GM21447 (cell line): ENCODE results near the gene RANBP10.
"Not testable (repeated sequence)": the region's sequence is repeated elsewhere in the genome, so short reads cannot be mapped to it uniquely, and the experiment has no call there.

ENCODE experiments used
- ATAC-seq: cut with Tn5 transposase; IDR thresholded peaks from one replicate; pipeline ENCODE4 v1.9.1; 2021; ENCODE audit not compliant: unreplicated experiment

RANBP10 gene

DNA sequence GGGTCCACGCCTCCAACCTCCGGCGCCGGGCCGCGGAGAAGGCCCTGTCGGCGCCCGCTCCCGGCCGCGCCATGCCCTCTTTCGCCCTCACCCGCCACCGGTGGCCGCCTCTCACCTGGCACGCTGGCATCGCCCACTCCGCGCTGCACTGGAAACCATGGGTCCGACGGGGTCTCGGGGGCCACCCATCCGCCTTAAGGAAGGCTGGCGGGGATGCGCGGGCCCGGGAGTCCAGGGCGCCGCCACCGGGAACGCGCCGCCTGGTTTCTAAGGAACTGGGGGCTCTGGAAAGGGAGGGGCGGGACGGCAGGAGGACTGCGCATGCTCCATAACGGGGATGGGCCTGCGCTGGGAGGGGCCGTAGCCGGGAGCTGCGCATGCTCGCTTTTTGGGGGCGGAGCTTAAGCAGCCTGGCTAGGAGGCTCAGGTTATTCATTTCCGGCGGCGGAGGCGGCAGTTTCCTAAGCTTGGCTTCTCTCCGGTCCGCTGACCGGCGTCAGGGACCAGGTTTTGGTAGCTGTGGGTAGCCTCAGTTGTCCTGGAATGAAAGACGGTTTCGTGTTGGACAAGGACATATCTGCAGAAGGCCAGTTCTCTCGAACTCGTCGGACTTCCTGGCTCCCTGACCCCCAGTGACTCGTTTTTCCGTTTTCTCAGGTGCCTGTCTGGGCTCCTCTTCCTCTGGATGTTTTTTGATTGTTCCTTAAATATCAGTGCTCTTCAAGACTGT lies 87.1 kb downstream of the RANBP10 start, which contains the start of gene GFOD2:
TSS of gene GFOD2 (minus strand) at position 269 of the 730 bp plus-strand sequence. CDS start 33,601 bp downstream, outside the sequence.
- ATAC-seq, result peak; percentile 86

DNA sequence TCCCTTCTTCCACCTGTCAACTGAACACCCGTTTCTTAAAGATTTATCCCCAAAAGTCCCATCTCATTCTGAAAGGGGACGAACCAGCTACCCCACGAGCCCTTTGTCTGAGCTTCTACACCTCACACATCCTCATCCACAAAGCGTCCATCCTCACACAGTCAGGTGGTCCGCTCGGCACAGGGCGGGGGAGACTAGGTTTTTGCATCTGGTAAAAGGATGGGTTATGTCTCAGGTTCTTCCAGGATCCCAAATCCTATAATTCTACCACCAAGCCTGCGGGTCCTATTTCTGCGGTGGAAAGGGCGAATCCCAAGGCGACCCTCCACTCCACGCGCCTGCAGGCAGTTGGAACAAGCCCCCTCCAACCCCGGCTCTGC lies 87.7 kb downstream of the RANBP10 start:
- ATAC-seq, result no peak

DNA sequence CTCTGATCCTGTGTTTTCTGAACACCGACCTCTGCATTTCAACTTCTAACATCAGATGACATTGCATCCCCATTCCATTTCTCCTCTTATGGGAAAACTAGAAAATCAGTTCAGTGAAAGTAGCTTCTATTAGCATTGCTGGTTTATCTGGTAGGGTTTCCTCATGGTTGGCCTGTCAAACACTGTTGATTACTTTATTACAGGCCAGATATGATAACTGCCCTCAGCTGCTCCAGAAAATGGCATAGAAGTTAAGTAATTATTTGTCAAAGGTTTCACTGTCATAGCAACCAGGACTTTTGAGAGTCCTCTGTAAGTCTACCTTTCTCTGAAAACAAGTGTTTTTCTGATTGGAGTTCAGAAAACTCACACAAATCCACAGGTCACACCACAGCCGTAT lies 90.3 kb downstream of the RANBP10 start:
- no peak for ATAC-seq

DNA sequence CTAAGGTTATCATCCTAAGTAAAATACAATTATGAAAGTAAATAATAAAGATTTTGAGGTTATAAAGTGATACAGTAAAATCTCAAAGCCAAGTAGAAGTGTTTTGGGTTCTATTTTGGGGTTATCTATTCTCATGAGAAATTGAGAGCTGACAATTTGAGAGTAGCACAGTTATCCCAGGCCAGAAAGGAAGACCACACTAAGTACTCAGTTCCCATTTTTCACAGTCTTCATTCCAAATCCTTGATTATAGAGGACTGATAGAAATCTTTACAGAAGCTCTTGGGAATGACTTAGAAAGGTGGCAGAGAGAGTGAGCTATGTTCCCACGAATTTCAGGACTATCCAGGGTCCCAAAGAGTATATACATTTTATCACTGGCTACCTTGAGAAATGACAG lies 91.8 kb downstream of the RANBP10 start:
- no peak for ATAC-seq

DNA sequence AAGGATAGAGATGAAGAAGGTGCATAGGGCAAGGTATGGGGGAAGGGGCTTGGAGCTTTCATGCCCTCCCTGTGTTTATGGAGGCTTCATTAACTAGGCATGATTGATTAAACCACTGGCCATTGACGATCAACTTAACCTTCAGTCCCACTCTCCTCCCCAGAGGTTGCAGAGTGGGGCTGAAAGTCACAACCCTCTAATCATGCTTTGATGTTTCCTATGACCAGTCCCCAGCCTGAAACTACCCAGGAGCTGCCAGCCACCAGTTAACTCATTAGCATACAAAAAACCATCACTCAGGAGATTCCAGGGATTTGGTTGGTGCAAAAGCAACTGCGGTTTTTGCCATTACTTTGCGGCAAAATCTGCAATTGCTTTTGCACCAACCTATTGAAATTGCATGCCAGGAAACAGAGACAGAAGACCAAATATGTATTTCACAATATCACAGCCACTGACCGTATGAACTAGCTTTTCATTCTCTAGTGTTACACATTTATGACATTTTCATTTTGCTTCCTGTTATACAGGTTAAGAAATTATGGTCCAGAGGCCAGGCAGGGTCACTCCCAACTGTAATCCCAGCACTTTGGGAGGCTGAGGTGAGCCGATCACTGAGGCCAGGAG lies 92.6 kb downstream of the RANBP10 start:
- no peak for ATAC-seq

DNA sequence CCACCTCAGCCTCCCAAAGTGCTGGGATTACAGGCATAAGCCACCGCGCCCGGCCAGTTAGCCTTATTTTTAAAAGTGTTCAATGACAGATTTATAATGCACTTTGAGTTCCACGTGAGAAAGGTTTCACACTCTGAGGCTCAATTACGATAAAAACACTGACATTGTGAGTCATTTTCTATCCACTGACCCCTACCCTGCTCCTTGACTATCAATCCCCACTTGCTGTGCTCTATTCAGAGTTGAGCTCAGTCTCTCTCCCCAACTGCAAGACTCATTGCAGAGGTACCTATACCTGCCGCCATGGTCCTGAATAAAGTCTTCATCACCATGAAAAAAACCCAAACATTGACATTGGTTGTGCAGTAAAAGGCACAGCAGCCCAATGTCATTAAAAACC lies 95.8 kb downstream of the RANBP10 start:
- no peak for ATAC-seq

DNA sequence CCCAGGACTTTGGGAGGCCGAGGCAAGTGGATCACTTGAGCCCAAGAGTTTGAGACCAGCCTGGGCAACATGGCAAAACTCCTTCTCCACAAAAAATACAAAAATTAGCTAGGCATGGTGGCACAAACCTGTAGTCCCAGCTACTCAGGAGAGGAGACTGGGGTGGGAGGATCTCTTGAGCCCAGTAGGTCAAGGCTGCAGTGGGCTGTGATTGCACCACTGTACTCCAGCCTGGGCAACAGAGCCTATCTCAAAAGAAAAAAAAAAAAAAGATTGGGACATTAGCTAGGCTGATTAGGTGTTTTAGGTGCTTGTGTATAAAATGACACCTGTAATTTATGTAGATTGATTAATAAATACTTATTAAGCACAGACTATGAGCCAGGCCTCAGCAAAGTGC lies 97.3 kb downstream of the RANBP10 start:
- no peak for ATAC-seq

DNA sequence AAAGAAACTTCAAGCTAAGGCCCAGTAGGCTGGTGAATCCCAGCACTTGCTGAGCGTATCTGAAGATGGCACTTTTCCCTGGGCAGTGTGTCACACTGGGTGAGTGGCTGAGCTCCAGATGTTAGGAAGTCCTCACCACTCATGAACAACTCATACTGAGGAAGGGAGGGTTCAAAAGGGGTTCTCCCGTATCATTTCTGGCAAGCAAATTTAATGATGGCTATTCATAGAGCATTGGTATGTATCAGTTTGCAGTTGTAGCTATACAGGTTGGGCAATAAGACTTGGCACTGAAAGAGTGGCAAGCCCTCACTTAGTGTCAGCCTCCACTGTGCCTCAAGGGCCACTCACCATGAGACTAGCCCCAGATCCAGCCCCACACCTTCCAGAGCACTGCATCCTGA lies 98.0 kb downstream of the RANBP10 start:
- ATAC-seq, result no peak

DNA sequence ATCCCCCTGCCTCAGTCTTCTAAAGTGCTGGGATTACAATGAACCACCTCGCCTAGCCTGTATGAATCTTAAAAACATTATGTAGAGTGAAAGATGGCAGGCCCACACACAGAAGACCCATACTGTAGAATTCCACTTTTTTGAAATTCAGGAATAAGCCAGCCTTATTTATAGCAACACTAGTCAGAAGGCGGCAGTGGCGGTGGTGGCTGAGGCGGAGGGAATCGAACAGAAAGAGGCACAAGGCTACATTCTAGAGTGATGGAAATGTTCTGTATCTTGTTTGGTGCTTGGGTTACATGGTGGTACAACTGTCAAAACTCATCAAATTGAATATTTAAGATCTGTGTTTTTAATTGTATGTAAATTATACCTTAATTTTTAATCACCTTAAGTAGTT lies 98.6 kb downstream of the RANBP10 start:
- ATAC-seq, result no peak

DNA sequence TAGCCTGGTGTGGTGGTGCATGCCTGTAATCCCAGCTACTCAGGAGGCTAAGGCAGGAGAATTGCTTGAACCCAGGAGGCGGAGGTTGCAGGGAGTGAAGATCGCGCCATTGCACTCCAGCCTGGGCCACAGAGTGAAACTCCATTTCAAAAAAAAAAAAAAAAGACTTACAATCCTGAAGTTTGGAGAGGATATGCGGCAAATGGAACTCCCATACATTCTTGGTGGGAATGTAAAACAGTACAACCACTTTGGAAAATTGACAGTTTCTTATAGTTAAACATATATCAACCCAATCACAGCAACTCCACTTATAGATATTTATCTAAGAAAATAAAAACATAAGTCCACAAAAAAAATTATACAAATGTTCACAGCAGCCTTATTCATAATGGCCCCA lies 99.2 kb downstream of the RANBP10 start:
- ATAC-seq, result no peak

DNA sequence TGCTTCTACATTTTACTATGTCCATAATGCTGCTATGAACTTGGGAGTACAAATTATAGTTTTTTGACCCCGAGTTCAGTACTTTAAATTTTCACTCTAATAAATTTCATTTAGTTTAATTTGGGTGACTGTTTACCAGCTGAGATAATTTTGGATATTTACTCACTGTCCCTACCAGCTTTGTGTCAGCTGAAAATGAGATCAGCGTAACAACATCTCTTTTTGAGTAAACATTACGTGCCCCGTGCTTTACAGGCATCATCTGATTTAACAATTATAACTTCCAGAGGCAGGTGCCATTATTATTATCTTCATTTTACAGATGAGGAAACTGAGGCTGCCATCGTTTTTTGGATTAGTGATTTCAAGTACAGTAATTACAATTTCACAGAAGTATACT lies 102.2 kb downstream of the RANBP10 start:
- no peak for ATAC-seq

DNA sequence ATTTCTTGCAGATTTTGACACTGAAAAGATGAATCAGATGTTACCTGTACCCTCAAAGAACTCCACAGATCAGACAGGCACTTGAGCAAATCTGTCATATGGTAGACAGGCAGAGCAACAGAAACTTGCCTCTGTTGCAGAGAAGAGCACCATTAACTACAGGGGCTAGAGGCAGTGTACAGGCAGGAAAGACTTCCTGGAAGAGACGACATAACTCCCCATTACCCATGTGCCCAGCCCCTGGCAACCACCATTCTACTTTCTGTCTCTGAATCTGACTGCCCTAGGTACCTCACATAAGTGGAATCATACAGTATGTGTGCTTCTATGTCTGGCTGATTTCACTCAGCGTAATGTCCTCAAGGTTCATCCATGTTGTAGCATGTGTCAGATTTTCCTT lies 102.7 kb downstream of the RANBP10 start:
- ATAC-seq, result no peak

DNA sequence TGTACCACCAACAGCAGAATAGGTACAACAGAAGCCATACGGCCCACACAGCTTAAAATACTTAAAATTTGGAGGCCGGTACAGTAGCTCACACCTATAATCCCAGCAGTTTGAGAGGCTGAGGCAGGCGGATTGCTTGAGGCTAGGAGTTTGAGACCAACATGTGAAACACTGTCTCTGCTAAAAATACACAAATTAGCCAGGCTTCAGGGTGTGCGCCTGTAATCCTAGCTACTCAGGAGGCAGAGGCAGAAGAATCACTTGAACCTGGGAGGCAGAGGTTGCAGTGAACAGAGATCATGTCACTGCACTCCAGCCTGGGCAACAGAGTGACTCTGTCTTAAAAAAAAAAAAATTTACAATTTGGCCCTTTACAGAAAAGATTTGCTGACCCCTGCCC lies 104.2 kb downstream of the RANBP10 start:
- no peak for ATAC-seq

DNA sequence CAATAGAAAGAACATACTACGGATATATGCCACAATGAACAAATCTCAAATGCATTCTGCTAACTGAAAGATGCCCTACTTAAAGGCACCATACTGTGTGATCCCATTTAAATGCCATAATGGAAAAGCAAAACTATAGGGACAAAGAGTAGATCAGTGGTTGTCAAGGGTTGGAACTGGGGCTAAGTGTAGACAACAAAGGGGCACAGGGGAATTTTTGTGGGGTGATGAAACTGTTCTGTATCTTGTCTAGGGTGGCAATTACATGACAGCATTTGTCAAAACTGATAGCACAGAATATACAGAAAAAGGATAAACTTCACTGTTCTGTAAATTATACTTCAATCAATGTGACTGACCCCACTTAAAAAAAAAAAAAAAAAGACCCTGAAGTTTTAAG lies 104.9 kb downstream of the RANBP10 start:
- ATAC-seq, result no peak

DNA sequence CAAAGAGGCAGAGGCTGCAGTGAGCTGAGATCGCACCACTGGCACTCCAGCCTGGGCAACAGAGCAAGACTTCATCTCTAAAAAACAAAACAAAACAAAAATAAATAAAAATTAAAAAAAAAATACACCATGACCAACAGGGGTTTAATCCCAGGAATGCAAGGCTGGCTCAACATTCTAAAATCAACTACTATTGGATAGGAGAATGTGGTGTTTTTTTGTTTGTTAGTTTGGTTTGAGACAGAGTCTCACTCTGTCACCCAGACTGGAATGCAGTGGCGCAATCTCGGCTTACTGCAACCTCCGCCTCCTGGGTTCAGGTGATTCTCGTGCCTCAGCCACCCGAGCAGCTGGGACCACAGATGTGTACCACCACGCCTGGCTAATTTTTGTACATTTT lies 107.1 kb downstream of the RANBP10 start:
- no peak for ATAC-seq

DNA sequence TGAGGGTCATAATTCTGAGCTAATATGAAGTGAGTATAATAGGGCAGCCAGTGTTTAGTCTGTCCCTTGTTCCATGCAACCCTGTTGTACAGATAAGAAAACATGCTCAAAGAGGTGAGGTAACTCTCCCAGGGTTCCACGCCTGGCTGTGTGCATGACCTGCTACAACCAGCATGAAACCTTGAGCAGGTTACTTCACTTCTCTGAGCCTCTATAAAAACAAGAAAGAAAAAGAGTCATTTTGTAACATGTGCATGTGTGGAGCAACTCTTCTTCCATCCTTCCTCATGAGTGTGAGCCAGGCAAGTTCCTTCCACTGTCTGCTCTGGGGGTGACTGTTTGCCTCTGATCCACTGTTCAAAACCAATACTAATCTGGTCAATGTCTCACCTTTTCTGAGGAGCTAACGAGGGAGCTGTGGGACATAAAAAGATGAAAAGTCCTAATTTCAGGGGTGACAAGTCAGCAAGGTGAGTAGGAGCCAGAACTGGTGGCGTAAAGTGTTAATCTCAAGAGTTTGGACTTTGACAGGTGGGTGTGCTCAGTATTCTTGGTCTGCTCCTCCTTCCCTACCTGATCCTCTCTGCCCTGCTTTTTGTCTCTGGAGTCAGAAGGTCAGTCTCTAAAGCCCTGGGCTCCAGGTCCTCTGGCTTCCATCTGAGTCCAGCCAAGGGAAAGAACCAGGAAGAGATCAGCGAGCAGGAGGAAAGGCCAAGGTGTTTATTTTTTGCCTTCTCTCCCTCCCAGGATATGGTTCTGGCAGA lies 108.8 kb downstream of the RANBP10 start:
- no peak for ATAC-seq

DNA sequence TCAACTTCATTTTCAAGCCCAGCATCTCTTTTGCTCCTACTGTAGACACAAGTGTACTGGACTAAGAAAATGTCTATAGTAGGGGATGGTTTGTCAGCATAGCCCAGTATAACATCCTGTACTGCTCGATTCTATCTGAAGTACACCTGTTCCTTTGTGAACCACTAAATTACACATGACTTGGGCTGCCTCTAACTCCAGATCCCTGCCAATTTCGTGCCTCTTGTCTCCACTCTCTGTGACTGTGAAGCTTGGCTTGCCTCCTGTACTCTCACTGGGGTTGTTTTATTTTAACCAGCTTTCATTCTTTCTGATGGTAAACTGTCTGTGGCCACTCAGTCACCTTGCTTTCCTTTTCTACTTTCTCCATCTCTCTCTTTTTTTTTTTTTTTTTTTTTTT lies 111.7 kb downstream of the RANBP10 start:
- ATAC-seq, result no peak

DNA sequence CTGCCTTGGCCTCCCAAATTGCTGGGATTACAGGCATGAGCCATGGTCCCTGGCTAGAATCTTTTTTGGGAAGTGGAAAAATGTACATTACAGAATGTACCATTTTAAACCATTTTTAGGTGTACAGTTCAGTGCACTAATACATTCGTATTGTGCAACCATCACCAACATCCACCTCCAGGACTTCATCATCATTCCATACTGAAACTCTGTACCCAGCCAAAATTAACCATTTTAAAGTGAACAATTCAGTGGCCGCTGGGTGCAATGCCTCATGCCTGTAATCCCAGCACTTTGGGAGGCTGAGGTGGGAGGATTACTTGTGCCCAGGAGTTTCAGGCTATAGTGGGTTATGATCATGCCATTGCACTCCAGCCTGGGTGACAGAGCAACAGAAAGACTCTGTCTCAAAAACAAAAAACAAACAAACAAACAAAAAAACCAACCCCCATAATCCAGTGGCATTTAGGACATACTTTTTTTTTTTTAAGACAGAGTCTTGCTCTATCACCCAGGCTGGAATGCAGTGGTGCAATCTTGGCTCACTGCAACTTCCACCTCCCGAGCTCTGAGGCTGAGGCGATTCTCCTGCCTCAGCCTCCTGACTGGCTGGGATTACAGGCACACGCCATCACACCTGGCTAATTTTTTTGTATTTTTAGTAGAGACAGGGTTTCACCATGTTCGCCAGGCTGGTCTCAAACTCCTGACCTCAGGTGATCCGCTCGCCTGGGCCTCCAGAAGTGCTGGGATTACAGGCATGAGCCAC lies 112.7 kb downstream of the RANBP10 start:
- not testable (repeated sequence) for ATAC-seq

DNA sequence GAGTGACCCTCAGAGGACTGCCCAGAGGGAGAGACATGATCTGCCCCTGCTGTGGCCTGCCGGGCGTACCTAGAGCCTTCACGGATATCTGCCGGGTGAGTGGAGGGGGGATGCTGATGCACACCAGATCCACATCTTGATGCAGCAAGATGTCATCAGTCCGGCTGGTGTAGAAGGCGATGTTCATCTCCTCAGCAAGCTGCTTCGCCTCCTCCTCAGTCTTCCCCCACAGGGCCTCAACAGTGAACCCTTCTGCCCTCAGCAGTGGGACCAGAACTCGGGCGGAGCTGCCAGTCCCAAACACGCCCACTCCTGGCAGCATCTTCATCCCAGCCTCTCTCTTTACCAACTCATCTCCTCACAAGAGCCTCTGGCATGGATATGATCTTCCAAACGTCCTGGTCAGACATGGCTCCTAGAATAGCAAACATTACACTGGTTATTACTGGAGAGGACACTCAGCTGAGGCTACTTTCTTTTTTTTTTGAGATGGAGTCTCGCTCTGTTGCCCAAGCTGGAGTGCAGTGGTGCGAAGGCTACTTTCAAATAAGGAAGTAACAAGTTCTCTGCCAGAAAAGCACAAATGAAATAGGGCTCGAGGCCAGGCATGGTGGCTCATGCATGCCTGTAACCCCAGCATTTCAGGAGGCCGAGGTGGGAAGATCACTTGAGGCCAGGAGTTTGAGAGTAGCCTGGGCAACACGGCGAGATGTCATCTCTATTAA lies 120.8 kb downstream of the RANBP10 start:
- peak; percentile 61 for ATAC-seq

DNA sequence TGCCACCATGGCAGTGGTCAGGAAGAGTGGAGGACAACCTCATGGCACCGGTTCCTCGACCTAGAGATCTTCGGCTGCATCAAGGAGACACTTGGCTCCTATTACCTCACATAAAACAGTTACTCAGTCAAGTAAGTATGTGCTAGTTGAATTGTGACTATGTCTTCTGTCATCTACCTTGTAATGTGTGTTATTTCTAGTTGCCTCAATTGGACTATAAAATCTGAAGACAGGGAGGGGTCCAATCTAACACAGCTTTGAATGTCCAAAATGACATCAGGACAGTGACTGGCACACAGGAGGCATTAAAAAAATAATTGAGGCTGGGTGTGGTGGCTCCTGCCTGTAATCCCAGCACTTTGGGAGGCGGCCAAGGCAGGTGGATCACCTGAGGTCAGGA lies 122.6 kb downstream of the RANBP10 start:
- no peak for ATAC-seq
